OCI-LY7 (cell line): ENCODE data around the gene ABCC1. TPM values are rescaled to one million over a fixed set of nuclear protein-coding genes. Genes with fewer than 3 reads are reported as not detected.

Experiments
- BruUV-seq: library from RNA; stranded (reverse); fragments of 400-500 nt; replicated peaks from 2 replicates; lab custom pipeline; 2021; lab: Mats Ljungman, UMichigan
- CTCF ChIA-PET: fragments of 300-600 bp; sonication (Branson Sonifier 250); formaldehyde crosslinking; loops from one replicate; lab custom pipeline; 2022; ENCODE audit warnings: antibody characterized with exemption; ENCODE audit not compliant: unreplicated experiment; lab: Charles Lee
- POLR2A ChIA-PET: fragments of 300-600 bp; sonication (Branson Sonifier 250); formaldehyde crosslinking; loops from one replicate; lab custom pipeline; 2022; ENCODE audit warnings: antibody characterized with exemption; lab: Charles Lee
- DNase-seq: peaks from one replicate; pipeline ENCODE4 v3.0.0-alpha.2; 2015; ENCODE audit warnings: low spot score
- H2AFZ ChIP-seq: fragments of 200-600 bp; sonication (generic), shearing (Covaris generic); 2 replicates; pipeline ENCODE4 v1.6.1; 2014; ENCODE audit warnings: mild to moderate bottlenecking, antibody characterized with exemption, low read length, moderate library complexity
- H3K27ac ChIP-seq: fragments of 200-600 bp; sonication (generic); 2 replicates; pipeline ENCODE4 v1.5.1; 2014; ENCODE audit warnings: mixed run types, low read depth, mild to moderate bottlenecking, moderate library complexity, low read length, inconsistent platforms; ENCODE audit not compliant: poor library complexity, severe bottlenecking
- H3K36me3 ChIP-seq: fragments of 200-600 bp; sonication (generic); 2 replicates; pipeline ENCODE4 v1.6.1; 2014; ENCODE audit warnings: mild to moderate bottlenecking, antibody characterized with exemption, low read length, moderate library complexity, mixed read lengths; ENCODE audit not compliant: insufficient read depth
- H3K4me1 ChIP-seq: fragments of 200-600 bp; sonication (generic); 2 replicates; pipeline ENCODE4 v1.5.1; 2014; ENCODE audit warnings: mild to moderate bottlenecking, low read length; ENCODE audit not compliant: insufficient read depth, poor library complexity, severe bottlenecking
- H3K4me2 ChIP-seq: fragments of 200-600 bp; sonication (generic); 2 replicates; pipeline ENCODE4 v1.6.1; 2014; ENCODE audit warnings: mild to moderate bottlenecking, low read length
- H3K4me3 ChIP-seq: fragments of 200-600 bp; sonication (generic); 2 replicates; pipeline ENCODE4 v1.5.1; 2014; ENCODE audit warnings: mild to moderate bottlenecking, low read depth, low read length; ENCODE audit not compliant: poor library complexity, severe bottlenecking
- H3K79me2 ChIP-seq: fragments of 200-600 bp; sonication (generic); 2 replicates; pipeline ENCODE4 v1.6.1; 2016; ENCODE audit warnings: low read depth, mild to moderate bottlenecking, low read length, moderate library complexity, mixed read lengths; ENCODE audit not compliant: insufficient read depth
- H3K9me2 ChIP-seq: fragments of 200-600 bp; sonication (generic); 2 replicates; pipeline ENCODE4 v1.6.1; 2016; ENCODE audit warnings: mild to moderate bottlenecking, low read length, mixed read lengths; ENCODE audit not compliant: insufficient read depth
- H3K9me3 ChIP-seq: fragments of 200-600 bp; sonication (generic); 2 replicates; pipeline ENCODE4 v1.6.1; 2014; ENCODE audit warnings: mild to moderate bottlenecking, mixed run types, low read length, mixed read lengths
- H4K20me1 ChIP-seq: fragments of 200-600 bp; sonication (generic); 2 replicates; pipeline ENCODE4 v1.6.1; 2014; ENCODE audit warnings: mild to moderate bottlenecking, antibody characterized with exemption, low read length, moderate library complexity, mixed read lengths; ENCODE audit not compliant: insufficient read depth
- EZH2phosphoT487 ChIP-seq: fragments of 200-600 bp; sonication (generic); IDR thresholded peaks from 2 replicates; pipeline ENCODE4 v1.6.1; 2018; ENCODE audit warnings: low read depth, borderline replicate concordance, mild to moderate bottlenecking, mixed run types, antibody characterized with exemption, low read length, moderate library complexity, mixed read lengths
- intact Hi-C: fragments of 100-400 bp; cut with micrococcal nuclease; formaldehyde crosslinking; loops from one replicate; pipeline ENCODE4 v1.10.0; 2022; ENCODE audit not compliant: unreplicated experiment
- total RNA-seq, 2 experiments: library from RNA; depleted of rRNA in 1 of 2; stranded (reverse); fragments of >200 nt in 1 of 2; shearing (Covaris generic) in 1 of 2; gene quantifications; 2 replicates each; pipeline ENCODE4 v1.2.3, GENCODE V29; 2014 to 2022
- TF ChIP-seq, protein P1 (sequence below): fragments of 200-600 bp; sonication (generic); conservative IDR thresholded peaks from 2 replicates; pipeline ENCODE4 v1.5.1; 2014; ENCODE audit warnings: mild to moderate bottlenecking, antibody characterized with exemption, low read length, moderate library complexity, mixed read lengths

The ABCC1 gene
- total RNA-seq, 2 experiments from 2014 or later, result 39.9 to 71.8 TPM

DNA sequence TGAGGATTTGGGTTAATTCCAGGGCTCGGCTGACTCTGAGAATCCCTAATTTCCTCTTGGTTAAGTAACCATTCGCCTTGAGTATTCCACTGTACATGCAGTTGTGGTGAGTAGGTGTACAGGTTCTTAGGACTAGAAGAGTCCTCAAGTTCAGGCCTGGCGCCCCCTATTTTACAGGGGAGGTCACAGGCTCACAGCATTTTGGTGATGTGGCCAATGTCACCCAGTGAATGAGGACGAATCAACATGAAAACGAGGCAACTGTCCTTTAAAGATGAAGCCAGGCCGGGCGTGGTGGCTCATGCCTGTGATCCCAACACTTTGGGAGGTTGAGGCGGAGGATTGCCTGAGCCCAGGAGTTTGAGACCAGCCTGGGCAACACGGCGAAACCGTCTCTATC is 218.5 kb downstream of the ABCC1 start:
- intact Hi-C loops, result no loop called here
- Histone ChIP-seq H3K27ac (no peak overlapping the region), H3K4me3 (no peak overlapping the region), H3K36me3 (no peaks in the 10 kb centered on the region), H3K9me2 (no peaks in the 10 kb centered on the region), H3K4me1 (no peaks in the 10 kb centered on the region), H2AFZ (no peak overlapping the region), H3K4me2 (no peak overlapping the region), H4K20me1 (no peaks in the 10 kb centered on the region), H3K79me2 (no peaks in the 10 kb centered on the region), H3K9me3 (no peaks in the 10 kb centered on the region)
- CTCF ChIA-PET, result no interaction called here
- POLR2A ChIA-PET, result no interaction called here
- BruUV-seq, result no TSS peak
- no peak for DNase-seq
- TF ChIP-seq, protein P1, sequence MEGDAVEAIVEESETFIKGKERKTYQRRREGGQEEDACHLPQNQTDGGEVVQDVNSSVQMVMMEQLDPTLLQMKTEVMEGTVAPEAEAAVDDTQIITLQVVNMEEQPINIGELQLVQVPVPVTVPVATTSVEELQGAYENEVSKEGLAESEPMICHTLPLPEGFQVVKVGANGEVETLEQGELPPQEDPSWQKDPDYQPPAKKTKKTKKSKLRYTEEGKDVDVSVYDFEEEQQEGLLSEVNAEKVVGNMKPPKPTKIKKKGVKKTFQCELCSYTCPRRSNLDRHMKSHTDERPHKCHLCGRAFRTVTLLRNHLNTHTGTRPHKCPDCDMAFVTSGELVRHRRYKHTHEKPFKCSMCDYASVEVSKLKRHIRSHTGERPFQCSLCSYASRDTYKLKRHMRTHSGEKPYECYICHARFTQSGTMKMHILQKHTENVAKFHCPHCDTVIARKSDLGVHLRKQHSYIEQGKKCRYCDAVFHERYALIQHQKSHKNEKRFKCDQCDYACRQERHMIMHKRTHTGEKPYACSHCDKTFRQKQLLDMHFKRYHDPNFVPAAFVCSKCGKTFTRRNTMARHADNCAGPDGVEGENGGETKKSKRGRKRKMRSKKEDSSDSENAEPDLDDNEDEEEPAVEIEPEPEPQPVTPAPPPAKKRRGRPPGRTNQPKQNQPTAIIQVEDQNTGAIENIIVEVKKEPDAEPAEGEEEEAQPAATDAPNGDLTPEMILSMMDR, result peak; percentile 46
- TF ChIP-seq EZH2phosphoT487, result no peak

DNA sequence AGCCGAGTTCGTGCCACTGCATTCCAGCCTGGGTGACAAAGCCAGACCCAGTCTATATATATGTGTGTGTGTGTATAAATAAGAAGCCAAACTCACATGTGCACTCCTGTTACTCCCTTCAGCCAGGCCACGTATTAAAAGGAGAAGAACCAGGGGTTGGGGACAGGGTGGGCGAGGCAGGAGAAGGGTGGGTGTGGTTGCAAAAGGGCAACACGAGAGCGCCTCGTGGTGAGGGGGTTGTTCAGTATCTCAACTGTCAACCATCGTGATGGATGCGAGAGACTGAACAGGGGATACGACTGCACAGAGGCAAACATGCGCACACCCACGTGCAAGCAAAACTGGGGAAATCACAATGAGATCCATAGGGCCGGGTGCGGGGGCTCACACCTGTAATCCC is 219.0 kb downstream of the ABCC1 start:
- H3K27ac ChIP-seq, result no peak overlapping the region
- intact Hi-C loops, result no loop called here
- no peak overlapping the region for H2AFZ ChIP-seq
- ChIA-PET CTCF (no interaction called here), POLR2A (no interaction called here)
- H3K9me2 ChIP-seq, result no peaks in the 10 kb centered on the region
- no peak for DNase-seq
- no peak overlapping the region for H3K4me2 ChIP-seq
- H3K4me1 ChIP-seq, result no peaks in the 10 kb centered on the region
- no peaks in the 10 kb centered on the region for H3K9me3 ChIP-seq
- no TSS peak for BruUV-seq
- TF ChIP-seq, protein P1, result no peak
- no peak for TF ChIP-seq EZH2phosphoT487
- no peak overlapping the region for H3K4me3 ChIP-seq
- H3K79me2 ChIP-seq, result no peaks in the 10 kb centered on the region
- H3K36me3 ChIP-seq, result no peaks in the 10 kb centered on the region
- H4K20me1 ChIP-seq, result no peaks in the 10 kb centered on the region

DNA sequence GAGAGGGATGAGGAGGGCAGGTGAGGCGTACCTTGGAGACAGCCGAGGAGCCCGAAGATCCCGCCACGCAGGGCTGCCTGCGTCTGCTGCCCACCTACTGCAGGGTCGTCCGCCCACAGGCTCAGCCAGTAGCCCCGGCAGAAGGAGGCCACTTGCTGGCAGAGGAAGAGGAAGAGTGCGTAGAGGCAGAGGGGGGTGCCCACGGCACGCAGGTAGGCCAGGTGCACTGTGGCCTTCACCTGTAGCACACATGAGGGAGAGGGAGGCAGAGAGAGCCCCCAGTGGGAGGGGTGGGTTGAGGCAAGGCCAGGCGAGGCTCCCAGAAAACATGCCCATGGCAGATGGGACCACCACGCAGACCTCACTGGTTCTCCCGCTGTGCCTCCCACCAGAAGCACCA is 220.2 kb downstream of the ABCC1 start:
- Histone ChIP-seq H3K4me1 (no peaks in the 10 kb centered on the region), H4K20me1 (no peaks in the 10 kb centered on the region), H3K79me2 (no peaks in the 10 kb centered on the region), H2AFZ (no peak overlapping the region), H3K9me2 (no peaks in the 10 kb centered on the region), H3K4me3 (no peak overlapping the region), H3K9me3 (no peaks in the 10 kb centered on the region), H3K36me3 (no peaks in the 10 kb centered on the region), H3K27ac (no peak overlapping the region), H3K4me2 (no peak overlapping the region)
- POLR2A ChIA-PET, result no interaction called here
- intact Hi-C loops, result no loop called here
- CTCF ChIA-PET, result no interaction called here
- TF ChIP-seq EZH2phosphoT487, result no peak
- TF ChIP-seq, protein P1, result no peak
- BruUV-seq, result no TSS peak
- DNase-seq, result no peak
